HEK293T (cell line): Measurements from ENCODE around the gene KIRREL3.

Experiments used
- ELF4 ChIP-seq: fragments of 450-650 bp; IDR thresholded peaks from 2 replicates; pipeline ENCODE4 v1.6.1; 2017; ENCODE audit warnings: antibody characterized with exemption
- SUZ12 ChIP-seq: fragments of 450-650 bp; IDR thresholded peaks from 2 replicates; pipeline ENCODE4 v1.6.1; 2016; ENCODE audit warnings: mild to moderate bottlenecking

- TF ChIP-seq ELF4 (no peak), SUZ12 (no peak)
Observed at GRCh38 chr11:126483621-126484195, 516.9 kb downstream of the KIRREL3 start.
